Measurements from ENCODE around the gene MYO1D.

DNA sequence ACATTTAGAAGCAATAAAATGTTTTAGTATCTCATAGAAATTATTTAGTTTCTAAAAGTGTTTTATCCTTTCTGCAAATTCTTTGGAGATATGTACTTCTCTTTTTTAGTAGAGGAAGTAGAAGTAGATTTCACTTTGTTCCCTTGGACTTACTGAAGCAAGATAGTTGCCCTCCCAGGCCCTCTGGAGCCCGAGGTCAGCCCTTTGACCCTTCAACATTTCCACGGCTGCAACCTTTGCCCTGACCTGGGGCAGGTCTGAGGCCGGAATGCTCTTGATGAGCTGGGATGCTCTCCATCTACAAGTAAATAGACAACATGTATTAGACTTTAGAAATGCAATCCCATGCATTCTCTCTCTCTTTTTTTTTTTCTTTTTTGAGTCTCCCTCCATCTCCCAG lies 222.6 kb downstream of the MYO1D start:
- no peak for TF ChIP-seq JAZF1 (CRISPR knock-in tag; IDR thresholded peaks at IDR 0.05)
- TF ChIP-seq, protein P1, sequence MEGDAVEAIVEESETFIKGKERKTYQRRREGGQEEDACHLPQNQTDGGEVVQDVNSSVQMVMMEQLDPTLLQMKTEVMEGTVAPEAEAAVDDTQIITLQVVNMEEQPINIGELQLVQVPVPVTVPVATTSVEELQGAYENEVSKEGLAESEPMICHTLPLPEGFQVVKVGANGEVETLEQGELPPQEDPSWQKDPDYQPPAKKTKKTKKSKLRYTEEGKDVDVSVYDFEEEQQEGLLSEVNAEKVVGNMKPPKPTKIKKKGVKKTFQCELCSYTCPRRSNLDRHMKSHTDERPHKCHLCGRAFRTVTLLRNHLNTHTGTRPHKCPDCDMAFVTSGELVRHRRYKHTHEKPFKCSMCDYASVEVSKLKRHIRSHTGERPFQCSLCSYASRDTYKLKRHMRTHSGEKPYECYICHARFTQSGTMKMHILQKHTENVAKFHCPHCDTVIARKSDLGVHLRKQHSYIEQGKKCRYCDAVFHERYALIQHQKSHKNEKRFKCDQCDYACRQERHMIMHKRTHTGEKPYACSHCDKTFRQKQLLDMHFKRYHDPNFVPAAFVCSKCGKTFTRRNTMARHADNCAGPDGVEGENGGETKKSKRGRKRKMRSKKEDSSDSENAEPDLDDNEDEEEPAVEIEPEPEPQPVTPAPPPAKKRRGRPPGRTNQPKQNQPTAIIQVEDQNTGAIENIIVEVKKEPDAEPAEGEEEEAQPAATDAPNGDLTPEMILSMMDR (IDR thresholded peaks at IDR 0.05), result no peak
- TF ChIP-seq, protein P2, sequence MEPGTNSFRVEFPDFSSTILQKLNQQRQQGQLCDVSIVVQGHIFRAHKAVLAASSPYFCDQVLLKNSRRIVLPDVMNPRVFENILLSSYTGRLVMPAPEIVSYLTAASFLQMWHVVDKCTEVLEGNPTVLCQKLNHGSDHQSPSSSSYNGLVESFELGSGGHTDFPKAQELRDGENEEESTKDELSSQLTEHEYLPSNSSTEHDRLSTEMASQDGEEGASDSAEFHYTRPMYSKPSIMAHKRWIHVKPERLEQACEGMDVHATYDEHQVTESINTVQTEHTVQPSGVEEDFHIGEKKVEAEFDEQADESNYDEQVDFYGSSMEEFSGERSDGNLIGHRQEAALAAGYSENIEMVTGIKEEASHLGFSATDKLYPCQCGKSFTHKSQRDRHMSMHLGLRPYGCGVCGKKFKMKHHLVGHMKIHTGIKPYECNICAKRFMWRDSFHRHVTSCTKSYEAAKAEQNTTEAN (CRISPR knock-in tag; IDR thresholded peaks at IDR 0.05), result no peak
- TF ChIP-seq SMAD3 (CRISPR knock-in tag; IDR thresholded peaks at IDR 0.05; ENCODE audit: borderline replicate concordance), result no peak
- TF ChIP-seq SP1 (CRISPR knock-in tag; conservative IDR thresholded peaks at IDR 0.05), result no peak
- TF ChIP-seq CBFB (CRISPR knock-in tag; IDR thresholded peaks at IDR 0.05; ENCODE audit: low read depth), result no peak
- no peak for TF ChIP-seq PRRX2 (CRISPR knock-in tag; IDR thresholded peaks at IDR 0.05)
